Measurements from ENCODE around the gene SEC14L5. TPM values are rescaled to one million over a fixed set of nuclear protein-coding genes. Genes with fewer than 3 reads are reported as not detected.
"Not testable (repeated sequence)": the region's sequence is repeated elsewhere in the genome, so short reads cannot be mapped to it uniquely, and the experiment has no call there.

The SEC14L5 gene
- total RNA-seq, 1 donor from 2014 or later, result 0.32 TPM

DNA sequence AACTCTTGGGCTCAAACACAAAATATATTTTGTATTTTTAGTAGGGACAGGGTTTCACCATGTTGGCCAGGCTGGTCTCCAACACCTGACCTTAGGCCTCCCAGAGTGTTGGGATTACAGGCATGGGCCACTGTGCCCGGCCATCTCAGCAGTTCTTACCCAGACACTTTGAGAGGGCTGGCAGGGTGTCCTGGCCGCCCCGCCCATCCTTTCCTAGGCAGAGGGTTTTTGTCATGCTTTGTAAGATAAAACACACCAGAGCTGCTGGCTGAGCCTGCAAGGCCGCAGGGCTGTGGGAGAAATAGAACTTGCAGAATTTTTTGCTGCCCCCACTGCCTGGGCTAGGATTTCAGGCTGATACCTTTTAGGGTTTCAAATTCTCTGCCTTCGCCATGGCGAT is 29.9 kb upstream of the SEC14L5 start:
- Histone ChIP-seq H3K9me3 (ENCODE audit: insufficient read depth, low read depth, low read length) (peaks cover 9% of the 10 kb centered on the region), H3K79me2 (ENCODE audit: insufficient read depth, low read length) (no peaks in the 10 kb centered on the region), H3K36me3 (ENCODE audit: insufficient read depth, low read length) (no peaks in the 10 kb centered on the region), H3K27me3 (ENCODE audit: insufficient read depth, low read length) (peaks cover 17% of the 10 kb centered on the region), H3K4me2 (ENCODE audit: low read length) (no peak overlapping the region), H4K20me1 (ENCODE audit: insufficient read depth, low read length) (no peaks in the 10 kb centered on the region), H3K4me1 (ENCODE audit: insufficient read depth, low read length) (no peaks in the 10 kb centered on the region), H3K27ac (ENCODE audit: low read depth, low read length) (no peak overlapping the region), H2AFZ (ENCODE audit: low read depth, low read length) (no peak overlapping the region), H3K4me3 (ENCODE audit: insufficient read depth, low read depth, low read length) (no peak overlapping the region), H3K9ac (ENCODE audit: low read length) (no peak overlapping the region)
- TF ChIP-seq, protein P1, sequence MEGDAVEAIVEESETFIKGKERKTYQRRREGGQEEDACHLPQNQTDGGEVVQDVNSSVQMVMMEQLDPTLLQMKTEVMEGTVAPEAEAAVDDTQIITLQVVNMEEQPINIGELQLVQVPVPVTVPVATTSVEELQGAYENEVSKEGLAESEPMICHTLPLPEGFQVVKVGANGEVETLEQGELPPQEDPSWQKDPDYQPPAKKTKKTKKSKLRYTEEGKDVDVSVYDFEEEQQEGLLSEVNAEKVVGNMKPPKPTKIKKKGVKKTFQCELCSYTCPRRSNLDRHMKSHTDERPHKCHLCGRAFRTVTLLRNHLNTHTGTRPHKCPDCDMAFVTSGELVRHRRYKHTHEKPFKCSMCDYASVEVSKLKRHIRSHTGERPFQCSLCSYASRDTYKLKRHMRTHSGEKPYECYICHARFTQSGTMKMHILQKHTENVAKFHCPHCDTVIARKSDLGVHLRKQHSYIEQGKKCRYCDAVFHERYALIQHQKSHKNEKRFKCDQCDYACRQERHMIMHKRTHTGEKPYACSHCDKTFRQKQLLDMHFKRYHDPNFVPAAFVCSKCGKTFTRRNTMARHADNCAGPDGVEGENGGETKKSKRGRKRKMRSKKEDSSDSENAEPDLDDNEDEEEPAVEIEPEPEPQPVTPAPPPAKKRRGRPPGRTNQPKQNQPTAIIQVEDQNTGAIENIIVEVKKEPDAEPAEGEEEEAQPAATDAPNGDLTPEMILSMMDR (IDR thresholded peaks at IDR 0.05; ENCODE audit: insufficient read depth, low read depth, low read length), result no peak
- no peak for TF ChIP-seq EZH2 (IDR thresholded peaks at IDR 0.05; ENCODE audit: insufficient read depth, low read length)
- no peak overlapping the region for H3K27ac Mint-ChIP-seq (ENCODE audit: unreplicated experiment)
- no peak for DNase-seq (ENCODE audit: low read depth)
- FAIRE-seq, result no peak
- no peak overlapping the region for H3K4me3 Mint-ChIP-seq (ENCODE audit: unreplicated experiment)
- peaks cover 6% of the 10 kb centered on the region for H3K36me3 Mint-ChIP-seq (ENCODE audit: low read depth, unreplicated experiment)
- peaks cover 10% of the 10 kb centered on the region for H3K9me3 Mint-ChIP-seq (ENCODE audit: unreplicated experiment)
- H3K4me1 Mint-ChIP-seq (ENCODE audit: low read depth, unreplicated experiment), result peaks cover 2% of the 10 kb centered on the region
- H3K27me3 Mint-ChIP-seq (ENCODE audit: low read depth, unreplicated experiment), result peaks cover 2% of the 10 kb centered on the region

DNA sequence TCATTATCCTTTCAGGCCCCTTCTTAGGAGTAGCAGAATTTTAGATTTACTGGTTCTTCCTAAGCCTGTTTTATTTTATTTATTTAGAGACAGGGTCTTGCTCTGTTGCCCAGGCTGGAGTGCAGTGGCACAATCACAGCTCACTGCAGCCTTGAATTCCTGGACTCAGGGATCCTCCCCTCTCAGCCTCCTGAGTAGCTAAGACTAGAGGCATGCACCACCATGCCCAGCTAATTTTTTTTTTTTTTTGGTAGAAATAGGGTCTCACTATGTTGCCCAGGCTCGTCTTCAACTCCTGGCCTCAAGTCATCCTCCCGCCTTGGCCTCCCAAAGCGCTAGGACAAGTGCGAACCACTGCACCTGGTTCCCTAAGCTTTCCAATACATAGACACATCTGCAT is 28.5 kb upstream of the SEC14L5 start:
- not testable (repeated sequence) for H3K9me3 Mint-ChIP-seq (ENCODE audit: unreplicated experiment); H3K4me2 ChIP-seq (ENCODE audit: low read length); H3K79me2 ChIP-seq (ENCODE audit: insufficient read depth, low read length); FAIRE-seq; H3K27me3 Mint-ChIP-seq (ENCODE audit: low read depth, unreplicated experiment); DNase-seq (ENCODE audit: low read depth); H3K4me1 ChIP-seq (ENCODE audit: insufficient read depth, low read length); H2AFZ ChIP-seq (ENCODE audit: low read depth, low read length); H3K36me3 Mint-ChIP-seq (ENCODE audit: low read depth, unreplicated experiment); H3K9ac ChIP-seq (ENCODE audit: low read length); H3K4me1 Mint-ChIP-seq (ENCODE audit: low read depth, unreplicated experiment); H3K9me3 ChIP-seq (ENCODE audit: insufficient read depth, low read depth, low read length); H3K27ac Mint-ChIP-seq (ENCODE audit: unreplicated experiment); H3K36me3 ChIP-seq (ENCODE audit: insufficient read depth, low read length); H4K20me1 ChIP-seq (ENCODE audit: insufficient read depth, low read length); H3K4me3 Mint-ChIP-seq (ENCODE audit: unreplicated experiment); H3K4me3 ChIP-seq (ENCODE audit: insufficient read depth, low read depth, low read length); H3K27ac ChIP-seq (ENCODE audit: low read depth, low read length)
- peaks cover 13% of the 10 kb centered on the region for H3K27me3 ChIP-seq (ENCODE audit: insufficient read depth, low read length)

DNA sequence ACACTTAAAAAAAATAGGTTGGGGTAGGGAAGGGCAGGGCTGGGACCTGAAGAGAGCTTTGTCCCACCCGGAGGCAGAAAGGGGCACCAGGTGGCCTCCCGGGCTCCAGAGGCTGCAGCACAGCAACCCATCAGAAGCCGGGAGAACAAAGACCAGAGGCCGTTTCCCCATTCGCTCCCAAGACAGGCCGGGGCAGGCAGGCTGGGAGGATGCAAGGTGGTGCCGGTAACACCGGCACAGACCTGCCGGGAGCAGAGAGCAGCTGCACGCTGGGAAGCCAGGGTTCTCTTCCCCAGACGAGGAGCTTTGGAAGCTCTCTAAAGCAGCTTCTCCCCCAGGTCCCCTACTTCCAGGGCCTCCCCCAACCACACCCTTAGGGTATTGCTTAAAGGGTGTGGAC is 26.7 kb upstream of the SEC14L5 start:
- H3K4me3 ChIP-seq (ENCODE audit: insufficient read depth, low read depth, low read length), result no peak overlapping the region
- Mint-ChIP-seq H3K27me3 (ENCODE audit: low read depth, unreplicated experiment) (peaks cover 8% of the 10 kb centered on the region), H3K9me3 (ENCODE audit: unreplicated experiment) (peaks cover 7% of the 10 kb centered on the region), H3K4me1 (ENCODE audit: low read depth, unreplicated experiment) (no peaks in the 10 kb centered on the region), H3K4me3 (ENCODE audit: unreplicated experiment) (no peak overlapping the region), H3K27ac (ENCODE audit: unreplicated experiment) (no peak overlapping the region), H3K36me3 (ENCODE audit: low read depth, unreplicated experiment) (peaks cover 6% of the 10 kb centered on the region)
- FAIRE-seq, result no peak
- peaks cover 16% of the 10 kb centered on the region for H3K27me3 ChIP-seq (ENCODE audit: insufficient read depth, low read length)
- H3K9ac ChIP-seq (ENCODE audit: low read length), result no peak overlapping the region
- H3K4me2 ChIP-seq (ENCODE audit: low read length), result no peak overlapping the region
- H3K27ac ChIP-seq (ENCODE audit: low read depth, low read length), result no peak overlapping the region
- H3K9me3 ChIP-seq (ENCODE audit: insufficient read depth, low read depth, low read length), result peaks cover 4% of the 10 kb centered on the region
- no peak overlapping the region for H2AFZ ChIP-seq (ENCODE audit: low read depth, low read length)
- H3K36me3 ChIP-seq (ENCODE audit: insufficient read depth, low read length), result no peaks in the 10 kb centered on the region
- no peaks in the 10 kb centered on the region for H3K79me2 ChIP-seq (ENCODE audit: insufficient read depth, low read length)
- DNase-seq (ENCODE audit: low read depth), result no peak
- peaks cover 3% of the 10 kb centered on the region for H4K20me1 ChIP-seq (ENCODE audit: insufficient read depth, low read length)
- TF ChIP-seq, protein P1 (IDR thresholded peaks at IDR 0.05; ENCODE audit: insufficient read depth, low read depth, low read length), result no peak
- TF ChIP-seq EZH2 (IDR thresholded peaks at IDR 0.05; ENCODE audit: insufficient read depth, low read length), result no peak
- no peaks in the 10 kb centered on the region for H3K4me1 ChIP-seq (ENCODE audit: insufficient read depth, low read length)

All from astrocyte (in vitro differentiated cells and primary cell).